HepG2 (cell line): ENCODE results near the gene TFAP2E. TPM values are rescaled to one million over a fixed set of nuclear protein-coding genes. Genes with fewer than 3 reads are reported as not detected.

ENCODE experiments used
- FOXK2 ChIP-seq: fragments of 450-650 bp; IDR thresholded peaks from 2 replicates; pipeline ENCODE4 v1.6.1; 2016
- HNRNPL ChIP-seq: fragments of 200-400 bp; formaldehyde crosslinking; IDR thresholded peaks from 2 replicates; pipeline ENCODE4 v1.6.1; 2017; ENCODE audit warnings: mild to moderate bottlenecking, low read depth, low read length
- KDM3A ChIP-seq: IDR thresholded peaks from 2 replicates; pipeline ENCODE4 v1.6.1; 2018; ENCODE audit warnings: low read depth, missing compliant biosample characterization
- POLR2G ChIP-seq: fragments of 200-400 bp; formaldehyde crosslinking; IDR thresholded peaks from 2 replicates; pipeline ENCODE4 v1.6.1; 2018; ENCODE audit warnings: mild to moderate bottlenecking, low read depth, low read length, moderate library complexity
- SRSF9 ChIP-seq: fragments of 200-400 bp; formaldehyde crosslinking; IDR thresholded peaks from 2 replicates; pipeline ENCODE4 v1.6.1; 2018; ENCODE audit warnings: borderline replicate concordance, mild to moderate bottlenecking, low read depth, low read length; ENCODE audit not compliant: insufficient read depth, poor library complexity, severe bottlenecking
- TEAD3 ChIP-seq: optimal IDR thresholded peaks from 2 replicates; pipeline ENCODE3; 2016; ENCODE audit warnings: borderline replicate concordance
- ZFP36 ChIP-seq: fragments of 150-350 bp; IDR thresholded peaks from 2 replicates; pipeline ENCODE4 v1.6.1; 2018; ENCODE audit warnings: borderline replicate concordance, low read length, low read depth; ENCODE audit not compliant: partially characterized antibody
- ZFP62 ChIP-seq: sonication (generic); formaldehyde crosslinking; IDR thresholded peaks from 2 replicates; pipeline ENCODE4 v1.4.0; 2020; ENCODE audit warnings: missing genetic modification reagents
- ZNF296 ChIP-seq: sonication (generic); formaldehyde crosslinking; conservative IDR thresholded peaks from 2 replicates; pipeline ENCODE4 v1.5.0; 2020; ENCODE audit warnings: mild to moderate bottlenecking, missing genetic modification reagents
- ZNF841 ChIP-seq: sonication (generic); formaldehyde crosslinking; IDR thresholded peaks from 2 replicates; pipeline ENCODE4 v1.8.1; 2023; ENCODE audit warnings: missing genetic modification reagents, borderline replicate concordance
- ZNF878 ChIP-seq: sonication (generic); formaldehyde crosslinking; IDR thresholded peaks from 2 replicates; pipeline ENCODE4 v1.8.1; 2023; ENCODE audit warnings: mild to moderate bottlenecking, missing genetic modification reagents, moderate library complexity
- polyA plus RNA-seq, 8 experiments: library from polyadenylated mRNA; depleted of rRNA in 3 of 8; stranded (reverse) in 7 of 8; unstranded in 1 of 8; fragments of >200 nt; fragmentation: Illumina TruSeq in 4 of 8; extraction: Trizol in 4 of 8; gene quantifications; 2 replicates each; pipeline versions ENCODE4 v1.2.1 to v1.2.3, GENCODE V29; 2011 to 2016; ENCODE audit warnings: low read depth in 4 of 8, missing spikeins in 1 of 8, mixed read lengths in 1 of 8; ENCODE audit not compliant: insufficient read depth in 1 of 8
- total RNA-seq, 5 experiments: library from RNA; depleted of rRNA; stranded (reverse); fragments of >200 nt; fragmentation: Illumina TruSeq; extraction: Trizol; gene quantifications; 2 replicates each; pipeline ENCODE4 v1.2.3, GENCODE V29; 2016; ENCODE audit warnings: low read depth in 1 of 5
- TF ChIP-seq, protein P1 (sequence below): sonication (generic); formaldehyde crosslinking; IDR thresholded peaks from 2 replicates; pipeline ENCODE4 v1.5.1; 2020; ENCODE audit warnings: mild to moderate bottlenecking, missing genetic modification reagents, borderline replicate concordance
- TF ChIP-seq, protein P2 (sequence below): sonication (generic); formaldehyde crosslinking; IDR thresholded peaks from 2 replicates; pipeline ENCODE4 v1.8.0; 2023; ENCODE audit warnings: mild to moderate bottlenecking, missing genetic modification reagents
- TF ChIP-seq, protein P3 (sequence below): sonication (generic); formaldehyde crosslinking; IDR thresholded peaks from 2 replicates; pipeline ENCODE4 v1.5.0; 2020; ENCODE audit warnings: missing genetic modification reagents
- TF ChIP-seq, protein P4 (sequence below): sonication (generic); formaldehyde crosslinking; IDR thresholded peaks from 2 replicates; pipeline ENCODE4 v1.4.0; 2020; ENCODE audit warnings: missing genetic modification reagents

The TFAP2E gene
- total and polyA plus RNA-seq, 2 of the 13 experiments (the other 11 are each of a cell fraction or from before 2014, with no cell fraction given), result 0.31 to 0.41 TPM

DNA sequence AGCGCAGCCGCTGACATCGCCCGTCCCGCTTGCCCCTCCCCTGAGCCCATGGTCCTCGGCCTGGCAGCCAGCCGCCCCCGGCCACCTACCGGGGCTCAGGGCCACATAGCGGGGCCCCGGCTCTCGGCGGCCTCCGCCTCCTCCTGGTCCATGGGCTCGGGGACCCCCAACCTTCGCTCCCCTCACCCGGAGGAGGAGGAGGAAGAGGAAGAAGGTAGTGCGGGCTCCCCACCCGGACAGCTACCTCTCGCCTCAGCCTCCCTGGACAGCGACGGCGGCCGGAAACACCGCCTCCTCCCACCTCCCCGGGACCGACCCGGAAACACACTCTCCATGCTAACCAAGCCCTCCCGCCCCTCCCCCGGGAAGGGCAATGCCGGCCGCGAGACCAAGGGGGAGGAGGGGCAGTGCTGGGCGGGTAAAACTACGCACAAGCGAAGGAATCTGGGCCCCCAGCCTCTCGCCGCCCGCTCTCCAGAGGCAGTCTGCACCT lies 15.9 kb upstream of the TFAP2E start, which contains the start of gene KIAA0319L (continued):
- TF ChIP-seq, protein P1, sequence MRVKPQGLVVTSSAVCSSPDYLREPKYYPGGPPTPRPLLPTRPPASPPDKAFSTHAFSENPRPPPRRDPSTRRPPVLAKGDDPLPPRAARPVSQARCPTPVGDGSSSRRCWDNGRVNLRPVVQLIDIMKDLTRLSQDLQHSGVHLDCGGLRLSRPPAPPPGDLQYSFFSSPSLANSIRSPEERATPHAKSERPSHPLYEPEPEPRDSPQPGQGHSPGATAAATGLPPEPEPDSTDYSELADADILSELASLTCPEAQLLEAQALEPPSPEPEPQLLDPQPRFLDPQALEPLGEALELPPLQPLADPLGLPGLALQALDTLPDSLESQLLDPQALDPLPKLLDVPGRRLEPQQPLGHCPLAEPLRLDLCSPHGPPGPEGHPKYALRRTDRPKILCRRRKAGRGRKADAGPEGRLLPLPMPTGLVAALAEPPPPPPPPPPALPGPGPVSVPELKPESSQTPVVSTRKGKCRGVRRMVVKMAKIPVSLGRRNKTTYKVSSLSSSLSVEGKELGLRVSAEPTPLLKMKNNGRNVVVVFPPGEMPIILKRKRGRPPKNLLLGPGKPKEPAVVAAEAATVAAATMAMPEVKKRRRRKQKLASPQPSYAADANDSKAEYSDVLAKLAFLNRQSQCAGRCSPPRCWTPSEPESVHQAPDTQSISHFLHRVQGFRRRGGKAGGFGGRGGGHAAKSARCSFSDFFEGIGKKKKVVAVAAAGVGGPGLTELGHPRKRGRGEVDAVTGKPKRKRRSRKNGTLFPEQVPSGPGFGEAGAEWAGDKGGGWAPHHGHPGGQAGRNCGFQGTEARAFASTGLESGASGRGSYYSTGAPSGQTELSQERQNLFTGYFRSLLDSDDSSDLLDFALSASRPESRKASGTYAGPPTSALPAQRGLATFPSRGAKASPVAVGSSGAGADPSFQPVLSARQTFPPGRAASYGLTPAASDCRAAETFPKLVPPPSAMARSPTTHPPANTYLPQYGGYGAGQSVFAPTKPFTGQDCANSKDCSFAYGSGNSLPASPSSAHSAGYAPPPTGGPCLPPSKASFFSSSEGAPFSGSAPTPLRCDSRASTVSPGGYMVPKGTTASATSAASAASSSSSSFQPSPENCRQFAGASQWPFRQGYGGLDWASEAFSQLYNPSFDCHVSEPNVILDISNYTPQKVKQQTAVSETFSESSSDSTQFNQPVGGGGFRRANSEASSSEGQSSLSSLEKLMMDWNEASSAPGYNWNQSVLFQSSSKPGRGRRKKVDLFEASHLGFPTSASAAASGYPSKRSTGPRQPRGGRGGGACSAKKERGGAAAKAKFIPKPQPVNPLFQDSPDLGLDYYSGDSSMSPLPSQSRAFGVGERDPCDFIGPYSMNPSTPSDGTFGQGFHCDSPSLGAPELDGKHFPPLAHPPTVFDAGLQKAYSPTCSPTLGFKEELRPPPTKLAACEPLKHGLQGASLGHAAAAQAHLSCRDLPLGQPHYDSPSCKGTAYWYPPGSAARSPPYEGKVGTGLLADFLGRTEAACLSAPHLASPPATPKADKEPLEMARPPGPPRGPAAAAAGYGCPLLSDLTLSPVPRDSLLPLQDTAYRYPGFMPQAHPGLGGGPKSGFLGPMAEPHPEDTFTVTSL (CRISPR knock-in tag), result no peak
- no peak for TF ChIP-seq ZFP36
- peak; percentile 91 for TF ChIP-seq POLR2G
- no peak for TF ChIP-seq FOXK2
- TF ChIP-seq, protein P2, sequence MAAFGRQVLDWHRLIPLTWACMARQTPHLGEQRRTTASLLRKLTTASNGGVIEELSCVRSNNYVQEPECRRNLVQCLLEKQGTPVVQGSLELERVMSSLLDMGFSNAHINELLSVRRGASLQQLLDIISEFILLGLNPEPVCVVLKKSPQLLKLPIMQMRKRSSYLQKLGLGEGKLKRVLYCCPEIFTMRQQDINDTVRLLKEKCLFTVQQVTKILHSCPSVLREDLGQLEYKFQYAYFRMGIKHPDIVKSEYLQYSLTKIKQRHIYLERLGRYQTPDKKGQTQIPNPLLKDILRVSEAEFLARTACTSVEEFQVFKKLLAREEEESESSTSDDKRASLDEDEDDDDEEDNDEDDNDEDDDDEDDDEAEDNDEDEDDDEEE, result no peak
- no peak for TF ChIP-seq ZNF878
- TF ChIP-seq, protein P3, sequence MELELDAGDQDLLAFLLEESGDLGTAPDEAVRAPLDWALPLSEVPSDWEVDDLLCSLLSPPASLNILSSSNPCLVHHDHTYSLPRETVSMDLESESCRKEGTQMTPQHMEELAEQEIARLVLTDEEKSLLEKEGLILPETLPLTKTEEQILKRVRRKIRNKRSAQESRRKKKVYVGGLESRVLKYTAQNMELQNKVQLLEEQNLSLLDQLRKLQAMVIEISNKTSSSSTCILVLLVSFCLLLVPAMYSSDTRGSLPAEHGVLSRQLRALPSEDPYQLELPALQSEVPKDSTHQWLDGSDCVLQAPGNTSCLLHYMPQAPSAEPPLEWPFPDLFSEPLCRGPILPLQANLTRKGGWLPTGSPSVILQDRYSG, result no peak
- no peak for TF ChIP-seq ZFP62 (CRISPR knock-in tag)
- TF ChIP-seq ZNF841, result no peak
- TF ChIP-seq SRSF9, result no peak
- no peak for TF ChIP-seq TEAD3 (CRISPR knock-in tag)
- TF ChIP-seq, protein P4, sequence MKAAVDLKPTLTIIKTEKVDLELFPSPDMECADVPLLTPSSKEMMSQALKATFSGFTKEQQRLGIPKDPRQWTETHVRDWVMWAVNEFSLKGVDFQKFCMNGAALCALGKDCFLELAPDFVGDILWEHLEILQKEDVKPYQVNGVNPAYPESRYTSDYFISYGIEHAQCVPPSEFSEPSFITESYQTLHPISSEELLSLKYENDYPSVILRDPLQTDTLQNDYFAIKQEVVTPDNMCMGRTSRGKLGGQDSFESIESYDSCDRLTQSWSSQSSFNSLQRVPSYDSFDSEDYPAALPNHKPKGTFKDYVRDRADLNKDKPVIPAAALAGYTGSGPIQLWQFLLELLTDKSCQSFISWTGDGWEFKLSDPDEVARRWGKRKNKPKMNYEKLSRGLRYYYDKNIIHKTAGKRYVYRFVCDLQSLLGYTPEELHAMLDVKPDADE (CRISPR knock-in tag), result no peak; the same call in 1 of the 2 replicates
- no peak; the same call in 1 of the 2 replicates for TF ChIP-seq HNRNPL
- TF ChIP-seq KDM3A (CRISPR knock-in tag), result 0 out of 2 replicates have a peak, but pooled peaks have one; percentile 41
- no peak; the same call in 1 of the 2 replicates for TF ChIP-seq ZNF296
